B cell (primary cell): ENCODE data around the gene LRRC70. TPM values are rescaled to one million over a fixed set of nuclear protein-coding genes. Genes with fewer than 3 reads are reported as not detected.
"Not testable (repeated sequence)": the region's sequence is repeated elsewhere in the genome, so short reads cannot be mapped to it uniquely, and the experiment has no call there.

Experiments used
- ATAC-seq: fragments of 200-7000 bp; cut with Tn5 transposase; one replicate; pipeline ENCODE4 v1.10.0; 2021; ENCODE audit warnings: low read depth, mild to moderate bottlenecking, moderate number of reproducible peaks, moderate library complexity
- CTCF ChIA-PET: fragments of 350-600 bp; sonication (Branson Sonifier 250); formaldehyde crosslinking; loops from one replicate; lab custom pipeline; 2021; ENCODE audit warnings: antibody characterized with exemption, inconsistent platforms; lab: Charles Lee
- POLR2A ChIA-PET: fragments of 350-600 bp; sonication (Branson Sonifier 250); formaldehyde crosslinking; loops from one replicate; lab custom pipeline; 2021; ENCODE audit warnings: antibody characterized with exemption; lab: Charles Lee
- DNase-seq: peaks from one replicate; pipeline ENCODE4 v3.0.0; 2013
- H2AFZ ChIP-seq: 2 replicates; pipeline ENCODE4 v1.6.1; 2012; ENCODE audit warnings: mild to moderate bottlenecking, low read depth, low read length; ENCODE audit not compliant: insufficient read depth, poor library complexity, severe bottlenecking
- H3K27ac ChIP-seq, 2 donors: 1 replicate in 1 of 2; 2 replicates in 1 of 2; pipeline ENCODE4 v1.5.1; 2012 to 2013; ENCODE audit warnings: low read length in 2 of 2, mild to moderate bottlenecking in 2 of 2, moderate library complexity in 1 of 2
- H3K27me3 ChIP-seq, 4 experiments: fragments of 200-600 bp in 1 of 4; sonication (generic) in 1 of 4; replicated peaks in 1 of 4; 1 replicate in 2 of 4; 2 replicates in 2 of 4; pipeline versions ENCODE4 v1.6.1 to v1.7.0; 2013 to 2016; ENCODE audit warnings: low read length in 3 of 4, mild to moderate bottlenecking in 2 of 4, mixed read lengths in 1 of 4, moderate library complexity in 1 of 4; ENCODE audit not compliant: insufficient read depth in 4 of 4, control insufficient read depth in 3 of 4; ENCODE audit errors: control extremely low read depth in 1 of 4
- H3K36me3 ChIP-seq, 2 experiments: replicated peaks in 1 of 2; 1 replicate in 1 of 2; 2 replicates in 1 of 2; pipeline versions ENCODE4 v1.6.1 to v1.7.1; 2013; ENCODE audit warnings: low read length in 1 of 2; ENCODE audit not compliant: insufficient read depth in 2 of 2, control insufficient read depth in 1 of 2; ENCODE audit errors: control extremely low read depth in 1 of 2, extremely low read depth in 1 of 2
- H3K4me1 ChIP-seq, 2 donors: fragments of 200-600 bp in 1 of 2; sonication (generic) in 1 of 2; 1 replicate in 1 of 2; 2 replicates in 1 of 2; pipeline versions ENCODE4 v1.5.1 to v1.6.1; 2013 to 2017; ENCODE audit warnings: low read length in 2 of 2; ENCODE audit not compliant: control insufficient read depth in 2 of 2, insufficient read depth in 2 of 2
- H3K4me2 ChIP-seq: replicated peaks from 2 replicates; pipeline ENCODE3; 2012; ENCODE audit warnings: mild to moderate bottlenecking, low read depth, low read length; ENCODE audit not compliant: poor library complexity, severe bottlenecking
- H3K4me3 ChIP-seq, 5 experiments: fragments of 200-600 bp in 1 of 5; sonication (generic) in 1 of 5; 1 replicate in 3 of 5; 2 replicates in 2 of 5; pipeline versions ENCODE4 v1.5.1 to v1.7.0; 2011 to 2016; ENCODE audit warnings: low read length in 4 of 5, mild to moderate bottlenecking in 4 of 5, low read depth in 2 of 5, control low read depth in 1 of 5, moderate library complexity in 1 of 5; ENCODE audit not compliant: insufficient read depth in 1 of 5; ENCODE audit errors: control extremely low read depth in 1 of 5, extremely low read depth in 1 of 5
- H3K79me2 ChIP-seq: fragments of 200-600 bp; sonication (generic); one replicate; pipeline ENCODE4 v1.6.0; 2016; ENCODE audit warnings: low read length; ENCODE audit not compliant: control insufficient read depth, insufficient read depth
- H3K9ac ChIP-seq: fragments of 200-600 bp; sonication (generic); 2 replicates; pipeline ENCODE4 v1.6.1; 2017; ENCODE audit warnings: mild to moderate bottlenecking, low read length, moderate library complexity
- H3K9me3 ChIP-seq, 3 donors: one replicate each; pipeline versions ENCODE4 v1.6.1 to v1.7.1; 2013; ENCODE audit warnings: low read length in 2 of 3; ENCODE audit not compliant: control insufficient read depth in 2 of 3, insufficient read depth in 1 of 3; ENCODE audit errors: control extremely low read depth in 1 of 3
- H4K20me1 ChIP-seq: 2 replicates; pipeline ENCODE4 v1.6.0; 2012; ENCODE audit warnings: mild to moderate bottlenecking, low read length; ENCODE audit not compliant: insufficient read depth, control insufficient read depth, poor library complexity, severe bottlenecking
- H3K27ac Mint-ChIP-seq: one replicate; pipeline ENCODE4 v1.8.0; 2021; ENCODE audit warnings: mixed read lengths
- H3K27me3 Mint-ChIP-seq: one replicate; pipeline ENCODE4 v1.8.0; 2021; ENCODE audit warnings: mixed read lengths
- H3K4me1 Mint-ChIP-seq: one replicate; pipeline ENCODE4 v1.8.0; 2021; ENCODE audit warnings: mixed read lengths
- H3K4me3 Mint-ChIP-seq: one replicate; pipeline ENCODE4 v1.8.0; 2021; ENCODE audit warnings: mixed read lengths
- H3K9me3 Mint-ChIP-seq: one replicate; pipeline ENCODE4 v1.8.0; 2022; ENCODE audit warnings: mixed read lengths; ENCODE audit not compliant: insufficient read depth
- EZH2 ChIP-seq: IDR thresholded peaks from 2 replicates; pipeline ENCODE4 v1.6.1; 2012; ENCODE audit warnings: borderline replicate concordance, low read depth, mild to moderate bottlenecking, moderate library complexity, low read length; ENCODE audit not compliant: insufficient read depth, poor library complexity, severe bottlenecking
- WGBS: methylation state at CpG from one replicate; pipeline ENCODE4 v1.1.5; 2013; ENCODE audit warnings: missing lambda C conversion rate; ENCODE audit not compliant: insufficient coverage; 5-methylcytosine and 5-hydroxymethylcytosine counted together
- intact Hi-C: fragments of 100-400 bp; cut with micrococcal nuclease; formaldehyde crosslinking; loops from one replicate; pipeline ENCODE4 v1.10.0; 2022
- polyA plus RNA-seq: library from polyadenylated mRNA; depleted of rRNA; stranded (reverse); fragments of >200 nt; gene quantifications from 2 replicates; pipeline ENCODE4 v1.2.3, GENCODE V29; 2012
- total RNA-seq, 2 donors: library from RNA; stranded (reverse); fragments of 120-200 nt in 1 of 2; gene quantifications; 1 replicate in 1 of 2; 2 replicates in 1 of 2; pipeline versions ENCODE4 v1.2.3 to v1.2.4, GENCODE V29; 2013 to 2022
- TF ChIP-seq, protein P1 (sequence below): fragments of 200-600 bp; IDR thresholded peaks from one replicate; pipeline ENCODE4 v1.8.0; 2022; ENCODE audit warnings: antibody characterized with exemption, mild to moderate bottlenecking

LRRC70 gene
- total and polyA plus RNA-seq, 2 donors (not counting 1 experiment from before 2014, with no cell fraction given): 2.3 to 3.3 TPM

DNA sequence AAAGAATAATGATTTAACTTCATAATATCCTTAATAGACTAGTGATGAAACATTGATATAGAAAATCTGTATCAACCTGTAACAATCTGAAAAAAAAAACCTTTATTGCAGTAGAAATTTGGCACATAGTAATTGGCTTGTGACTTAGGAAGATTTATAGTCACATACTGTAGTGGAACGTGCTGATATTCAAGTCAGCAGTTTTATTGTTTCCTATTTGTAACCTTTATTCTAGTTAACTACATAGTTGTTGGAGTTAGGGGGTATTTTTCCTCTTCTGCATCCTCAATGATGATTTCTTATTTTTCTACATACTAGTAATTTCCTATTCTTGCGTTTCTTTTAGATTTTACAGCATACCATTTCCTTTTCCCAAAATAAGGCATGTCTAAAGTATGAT, 14.5 kb upstream of the LRRC70 start:
- Mint-ChIP-seq H3K4me1 (no peaks in the 10 kb centered on the region), H3K27me3 (no peaks in the 10 kb centered on the region), H3K27ac (no peak overlapping the region), H3K9me3 (peaks cover 3% of the 10 kb centered on the region), H3K4me3 (no peak overlapping the region)
- DNase-seq (no peak), ATAC-seq (no peak)
- no peak overlapping the region for H3K4me2 ChIP-seq
- CTCF ChIA-PET: no interaction called here
- POLR2A ChIA-PET: no interaction called here
- WGBS: no CpG with 5 or more reads among the region's 2 CpGs
- no peak overlapping the region for H3K4me3 ChIP-seq
- peaks cover 4% of the 10 kb centered on the region for H3K79me2 ChIP-seq
- no peaks in the 10 kb centered on the region for H4K20me1 ChIP-seq
- no peaks in the 10 kb centered on the region for H3K4me1 ChIP-seq
- no peak overlapping the region for H2AFZ ChIP-seq
- peaks cover 2 to 18% of the 10 kb centered on the region in 2 experiments for H3K36me3 ChIP-seq
- H3K9ac ChIP-seq: no peak overlapping the region
- H3K9me3 ChIP-seq: peaks cover 0 to 29% (median 14%) of the 10 kb centered on the region in 3 donors
- no peak overlapping the region for H3K27ac ChIP-seq
- H3K27me3 ChIP-seq: no peaks in the 10 kb centered on the region
- intact Hi-C loops: no loop called here
- no peak for TF ChIP-seq EZH2
- TF ChIP-seq, protein P1, sequence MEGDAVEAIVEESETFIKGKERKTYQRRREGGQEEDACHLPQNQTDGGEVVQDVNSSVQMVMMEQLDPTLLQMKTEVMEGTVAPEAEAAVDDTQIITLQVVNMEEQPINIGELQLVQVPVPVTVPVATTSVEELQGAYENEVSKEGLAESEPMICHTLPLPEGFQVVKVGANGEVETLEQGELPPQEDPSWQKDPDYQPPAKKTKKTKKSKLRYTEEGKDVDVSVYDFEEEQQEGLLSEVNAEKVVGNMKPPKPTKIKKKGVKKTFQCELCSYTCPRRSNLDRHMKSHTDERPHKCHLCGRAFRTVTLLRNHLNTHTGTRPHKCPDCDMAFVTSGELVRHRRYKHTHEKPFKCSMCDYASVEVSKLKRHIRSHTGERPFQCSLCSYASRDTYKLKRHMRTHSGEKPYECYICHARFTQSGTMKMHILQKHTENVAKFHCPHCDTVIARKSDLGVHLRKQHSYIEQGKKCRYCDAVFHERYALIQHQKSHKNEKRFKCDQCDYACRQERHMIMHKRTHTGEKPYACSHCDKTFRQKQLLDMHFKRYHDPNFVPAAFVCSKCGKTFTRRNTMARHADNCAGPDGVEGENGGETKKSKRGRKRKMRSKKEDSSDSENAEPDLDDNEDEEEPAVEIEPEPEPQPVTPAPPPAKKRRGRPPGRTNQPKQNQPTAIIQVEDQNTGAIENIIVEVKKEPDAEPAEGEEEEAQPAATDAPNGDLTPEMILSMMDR: no peak

DNA sequence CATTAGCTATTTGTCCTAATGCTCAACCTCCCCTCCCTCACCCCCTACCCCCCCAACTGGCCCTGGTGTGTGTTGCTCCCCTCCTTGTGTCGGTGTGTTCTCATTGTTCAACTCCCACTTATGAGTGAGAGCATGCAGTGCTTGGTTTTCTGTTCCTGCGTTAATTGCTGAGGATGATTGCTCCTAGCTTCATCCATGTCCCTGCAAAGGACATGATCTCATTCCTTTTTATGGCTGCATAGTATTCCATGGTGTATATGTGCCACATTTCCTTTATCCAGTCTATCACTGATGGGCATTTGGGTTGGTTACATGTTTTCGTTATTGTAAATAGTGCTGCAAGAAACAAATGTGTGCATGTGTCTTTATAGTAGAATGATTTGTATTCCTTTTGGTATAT, 12.9 kb upstream of the LRRC70 start:
- DNase-seq, H3K4me2 ChIP-seq, H3K27me3 Mint-ChIP-seq, ATAC-seq, H3K79me2 ChIP-seq, H3K9ac ChIP-seq, H3K27me3 ChIP-seq, POLR2A ChIA-PET, H3K27ac ChIP-seq, H3K9me3 Mint-ChIP-seq, H4K20me1 ChIP-seq, H3K27ac Mint-ChIP-seq, H3K4me1 Mint-ChIP-seq, H3K4me3 Mint-ChIP-seq, intact Hi-C loops, H2AFZ ChIP-seq, H3K4me1 ChIP-seq, H3K4me3 ChIP-seq: not testable (repeated sequence)
- peaks cover 0 to 19% of the 10 kb centered on the region in 2 experiments for H3K36me3 ChIP-seq
- H3K9me3 ChIP-seq: peaks cover 0 to 29% (median 14%) of the 10 kb centered on the region in 3 donors
- CTCF ChIA-PET: interaction anchor here (1.2 kb wide), 1 partner anchor 9 kb away, joined by 4 read pairs; no protein-coding TSS in a partner anchor
- no CpG with 5 or more reads among the region's 3 CpGs for WGBS
